ENCODE results near the gene LRRFIP2.
A peak's percentile ranks its signal among the peaks of the same experiment; 100 is the strongest.

Gene LRRFIP2

GRCh38 chr3:37053753-37054152 lies 120.6 kb downstream of the LRRFIP2 start:
- no peak overlapping the region for H3K4ac ChIP-seq (ENCODE audit: low read length)
- no peak overlapping the region for H2BK5ac ChIP-seq (ENCODE audit: low read length)
- no peak overlapping the region for H3K18ac ChIP-seq (ENCODE audit: low read length)
- H3K27me3 ChIP-seq (ENCODE audit: control insufficient read depth in 3 of 3, insufficient read depth in 3 of 3, low read depth in 1 of 3, low read length in 3 of 3) = no peaks in the 10 kb centered on the region
- H3K14ac ChIP-seq (ENCODE audit: low read length) = no peak overlapping the region
- no peak overlapping the region for H2BK120ac ChIP-seq (ENCODE audit: low read depth, low read length)
- no peak overlapping the region for H2BK15ac ChIP-seq (ENCODE audit: low read length)
- H3K4me3 ChIP-seq (ENCODE audit: low read length in 2 of 2) = no peak overlapping the region
- H3K9ac ChIP-seq (ENCODE audit: low read depth, low read length, poor library complexity) = no peak overlapping the region
- H2AK5ac ChIP-seq (ENCODE audit: low read depth, low read length) = no peak overlapping the region
- no peak overlapping the region for H3K27ac ChIP-seq (replicated peaks; ENCODE audit: low read length)
- DNase-seq (ENCODE audit: low spot score) = no peak
- no peak overlapping the region for H2BK12ac ChIP-seq (ENCODE audit: low read length)
- no peaks in the 10 kb centered on the region for H3K9me3 ChIP-seq (replicated peaks in 1 of 2; ENCODE audit: control insufficient read depth in 2 of 2, insufficient read depth in 1 of 2, low read depth in 1 of 2, low read length in 2 of 2)
- H3K79me1 ChIP-seq (ENCODE audit: low read depth, low read length) = no peaks in the 10 kb centered on the region
- peak overlapping the region; percentile 14 for H3K4me2 ChIP-seq (ENCODE audit: insufficient read depth, low read length, poor library complexity, severe bottlenecking)
- no peak overlapping the region for H2AFZ ChIP-seq (ENCODE audit: low read length)
- H3K36me3 ChIP-seq (replicated peaks in 1 of 2; ENCODE audit: control insufficient read depth in 2 of 2, insufficient read depth in 2 of 2, low read length in 2 of 2) = peaks cover 20 to 96% of the 10 kb centered on the region in 2 donors
- H3K23ac ChIP-seq (ENCODE audit: low read depth, low read length, poor library complexity) = no peak overlapping the region
- H4K8ac ChIP-seq (ENCODE audit: low read depth, low read length) = no peak overlapping the region
- no peak overlapping the region for H4K91ac ChIP-seq (ENCODE audit: low read depth, low read length, poor library complexity)
- H3K4me1 ChIP-seq (ENCODE audit: control insufficient read depth in 2 of 2, insufficient read depth in 1 of 2, low read depth in 1 of 2, low read length in 2 of 2) = no peaks in the 10 kb centered on the region
- no CpG with 5 or more reads among the region's 2 CpGs for WGBS, 2 donors (ENCODE audit: extremely low coverage in 2 of 2, insufficient read length in 2 of 2, insufficient replicate concordance in 1 of 2)

GRCh38 chr3:37053337-37053736 lies 121.0 kb downstream of the LRRFIP2 start:
- Histone ChIP-seq H4K91ac (ENCODE audit: low read depth, low read length, poor library complexity) (no peak overlapping the region), H3K14ac (ENCODE audit: low read length) (no peak overlapping the region), H3K79me1 (ENCODE audit: low read depth, low read length) (no peaks in the 10 kb centered on the region), H3K18ac (ENCODE audit: low read length) (no peak overlapping the region), H2BK15ac (ENCODE audit: low read length) (no peak overlapping the region), H3K4me3 (ENCODE audit: low read length in 2 of 2) (no peak overlapping the region), H3K36me3 (replicated peaks in 1 of 2; ENCODE audit: control insufficient read depth in 2 of 2, insufficient read depth in 2 of 2, low read length in 2 of 2) (peaks cover 21 to 96% of the 10 kb centered on the region in 2 donors), H3K27ac (replicated peaks; ENCODE audit: low read length) (no peak overlapping the region), H2BK120ac (ENCODE audit: low read depth, low read length) (no peak overlapping the region), H3K9ac (ENCODE audit: low read depth, low read length, poor library complexity) (no peak overlapping the region), H2AK5ac (ENCODE audit: low read depth, low read length) (no peak overlapping the region), H3K4ac (ENCODE audit: low read length) (no peak overlapping the region), H3K4me2 (ENCODE audit: insufficient read depth, low read length, poor library complexity, severe bottlenecking) (no peak overlapping the region), H3K23ac (ENCODE audit: low read depth, low read length, poor library complexity) (no peak overlapping the region), H2AFZ (ENCODE audit: low read length) (no peak overlapping the region), H3K4me1 (ENCODE audit: control insufficient read depth in 2 of 2, insufficient read depth in 1 of 2, low read depth in 1 of 2, low read length in 2 of 2) (no peaks in the 10 kb centered on the region), H4K8ac (ENCODE audit: low read depth, low read length) (no peak overlapping the region), H2BK5ac (ENCODE audit: low read length) (no peak overlapping the region), H3K9me3 (replicated peaks in 1 of 2; ENCODE audit: control insufficient read depth in 2 of 2, insufficient read depth in 1 of 2, low read depth in 1 of 2, low read length in 2 of 2) (no peaks in the 10 kb centered on the region), H2BK12ac (ENCODE audit: low read length) (no peak overlapping the region), H3K27me3 (ENCODE audit: control insufficient read depth in 3 of 3, insufficient read depth in 3 of 3, low read depth in 1 of 3, low read length in 3 of 3) (no peaks in the 10 kb centered on the region)
- no CpG with 5 or more reads among the region's 6 CpGs for WGBS, 2 donors (ENCODE audit: extremely low coverage in 2 of 2, insufficient read length in 2 of 2, insufficient replicate concordance in 1 of 2)
- no peak for DNase-seq (ENCODE audit: low spot score)

GRCh38 chr3:37052860-37053259 lies 121.5 kb downstream of the LRRFIP2 start:
- no peak for DNase-seq (ENCODE audit: low spot score)
- Histone ChIP-seq H3K23ac (ENCODE audit: low read depth, low read length, poor library complexity) (no peak overlapping the region), H3K18ac (ENCODE audit: low read length) (no peak overlapping the region), H2BK5ac (ENCODE audit: low read length) (no peak overlapping the region), H4K8ac (ENCODE audit: low read depth, low read length) (no peak overlapping the region), H3K9me3 (replicated peaks in 1 of 2; ENCODE audit: control insufficient read depth in 2 of 2, insufficient read depth in 1 of 2, low read depth in 1 of 2, low read length in 2 of 2) (no peaks in the 10 kb centered on the region), H2BK120ac (ENCODE audit: low read depth, low read length) (no peak overlapping the region), H2BK12ac (ENCODE audit: low read length) (no peak overlapping the region), H2AFZ (ENCODE audit: low read length) (no peak overlapping the region), H3K79me1 (ENCODE audit: low read depth, low read length) (no peaks in the 10 kb centered on the region), H3K27ac (replicated peaks; ENCODE audit: low read length) (no peak overlapping the region), H3K4ac (ENCODE audit: low read length) (no peak overlapping the region), H3K27me3 (ENCODE audit: control insufficient read depth in 3 of 3, insufficient read depth in 3 of 3, low read depth in 1 of 3, low read length in 3 of 3) (no peaks in the 10 kb centered on the region), H2AK5ac (ENCODE audit: low read depth, low read length) (no peak overlapping the region), H3K4me1 (ENCODE audit: control insufficient read depth in 2 of 2, insufficient read depth in 1 of 2, low read depth in 1 of 2, low read length in 2 of 2) (no peaks in the 10 kb centered on the region), H2BK15ac (ENCODE audit: low read length) (no peak overlapping the region), H3K4me3 (ENCODE audit: low read length in 2 of 2) (no peak overlapping the region), H3K14ac (ENCODE audit: low read length) (no peak overlapping the region), H3K4me2 (ENCODE audit: insufficient read depth, low read length, poor library complexity, severe bottlenecking) (no peak overlapping the region), H3K36me3 (replicated peaks in 1 of 2; ENCODE audit: control insufficient read depth in 2 of 2, insufficient read depth in 2 of 2, low read length in 2 of 2) (peaks cover 22 to 96% of the 10 kb centered on the region in 2 donors), H4K91ac (ENCODE audit: low read depth, low read length, poor library complexity) (no peak overlapping the region), H3K9ac (ENCODE audit: low read depth, low read length, poor library complexity) (no peak overlapping the region)

- no peak overlapping the region for H3K9ac ChIP-seq (ENCODE audit: low read depth, low read length, poor library complexity)
These were observed 124.1 kb downstream of the LRRFIP2 start for GRCh38 chr3:37050282-37050681.

More at GRCh38 chr3:37050282-37050681, 124.1 kb downstream of the LRRFIP2 start:
- H3K4me1 ChIP-seq (ENCODE audit: control insufficient read depth in 2 of 2, insufficient read depth in 1 of 2, low read depth in 1 of 2, low read length in 2 of 2) = no peaks in the 10 kb centered on the region
- no peak overlapping the region for H3K27ac ChIP-seq (replicated peaks; ENCODE audit: low read length)
- H3K23ac ChIP-seq (ENCODE audit: low read depth, low read length, poor library complexity) = no peak overlapping the region
- no CpG with 5 or more reads among the region's 1 CpG for WGBS, 2 donors (ENCODE audit: extremely low coverage in 2 of 2, insufficient read length in 2 of 2, insufficient replicate concordance in 1 of 2)
- H4K91ac ChIP-seq (ENCODE audit: low read depth, low read length, poor library complexity) = no peak overlapping the region
- H3K4me3 ChIP-seq (ENCODE audit: low read length in 2 of 2) = no peak overlapping the region
- peaks cover 20 to 96% of the 10 kb centered on the region in 2 donors for H3K36me3 ChIP-seq (replicated peaks in 1 of 2; ENCODE audit: control insufficient read depth in 2 of 2, insufficient read depth in 2 of 2, low read length in 2 of 2)
- no peak overlapping the region for H2BK120ac ChIP-seq (ENCODE audit: low read depth, low read length)
- no peak overlapping the region for H2AFZ ChIP-seq (ENCODE audit: low read length)
- no peak overlapping the region for H3K14ac ChIP-seq (ENCODE audit: low read length)
- H3K18ac ChIP-seq (ENCODE audit: low read length) = no peak overlapping the region
- no peak overlapping the region for H2AK5ac ChIP-seq (ENCODE audit: low read depth, low read length)
- H3K4me2 ChIP-seq (ENCODE audit: insufficient read depth, low read length, poor library complexity, severe bottlenecking) = no peak overlapping the region
- no peak for DNase-seq (ENCODE audit: low spot score)
- H2BK15ac ChIP-seq (ENCODE audit: low read length) = no peak overlapping the region
- no peaks in the 10 kb centered on the region for H3K9me3 ChIP-seq (replicated peaks in 1 of 2; ENCODE audit: control insufficient read depth in 2 of 2, insufficient read depth in 1 of 2, low read depth in 1 of 2, low read length in 2 of 2)
- H2BK5ac ChIP-seq (ENCODE audit: low read length) = no peak overlapping the region
- H3K4ac ChIP-seq (ENCODE audit: low read length) = no peak overlapping the region
- no peaks in the 10 kb centered on the region for H3K27me3 ChIP-seq (ENCODE audit: control insufficient read depth in 3 of 3, insufficient read depth in 3 of 3, low read depth in 1 of 3, low read length in 3 of 3)
- H4K8ac ChIP-seq (ENCODE audit: low read depth, low read length) = no peak overlapping the region
- H2BK12ac ChIP-seq (ENCODE audit: low read length) = no peak overlapping the region
- H3K79me1 ChIP-seq (ENCODE audit: low read depth, low read length) = no peaks in the 10 kb centered on the region
